Testis (tissue), 2 donors: Measurements from ENCODE around the gene GARNL3.

ENCODE experiments used
- CTCF ChIP-seq, 3 experiments: fragments of 450-650 bp in 2 of 3; fragments of 200-600 bp in 1 of 3; sonication (generic) in 1 of 3; IDR thresholded peaks; one replicate each; pipeline ENCODE4 v1.5.1; 2016 to 2019; ENCODE audit warnings: antibody characterized with exemption in 3 of 3, mild to moderate bottlenecking in 2 of 3, moderate library complexity in 1 of 3
- POLR2A ChIP-seq: fragments of 450-650 bp; IDR thresholded peaks from one replicate; pipeline ENCODE4 v1.6.1; 2017; ENCODE audit warnings: antibody characterized with exemption, mild to moderate bottlenecking, moderate library complexity

- TF ChIP-seq CTCF (IDR thresholded peaks at IDR 0.05) (no peak), POLR2A (no peak)
Measured at GRCh38 chr9:127225801-127226625, 38.6 kb upstream of the GARNL3 start.
